ENCODE data around the gene STK11IP.

DNA sequence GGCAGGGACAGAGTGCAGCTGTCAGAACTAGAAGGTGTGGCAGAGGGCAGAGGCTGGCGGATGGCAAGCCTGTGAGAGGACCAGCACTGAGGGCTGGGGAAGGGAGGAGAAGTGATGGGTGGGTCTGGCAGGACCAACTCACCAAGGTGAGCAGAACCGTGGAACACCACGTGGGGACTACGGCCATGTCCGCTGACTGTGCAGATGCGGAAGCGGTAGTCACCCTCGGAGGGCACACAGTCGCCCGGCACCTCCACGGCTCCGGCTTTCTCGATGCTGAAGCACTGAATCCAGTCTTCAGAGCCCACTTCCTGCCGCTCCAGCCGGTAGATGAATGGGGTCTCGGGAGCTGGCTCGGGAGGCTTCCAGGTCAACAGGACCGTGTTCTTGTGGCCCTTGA is 30.5 kb upstream of the STK11IP start:
- TF ChIP-seq CTCF (IDR thresholded peaks at IDR 0.05), result no peak
- no peak for TF ChIP-seq POLR2A (IDR thresholded peaks at IDR 0.05)
